Posterior cingulate gyrus (tissue), 11 donors: ENCODE measurements around the gene ANKRD36B.
"Not testable (repeated sequence)": the region's sequence is repeated elsewhere in the genome, so short reads cannot be mapped to it uniquely, and the experiment has no call there.

ENCODE experiments used
- DNase-seq, 10 donors: peaks; one replicate each; pipeline versions ENCODE4 v3.0.0 to v3.0.0-alpha.2; 2020 to 2021; ENCODE audit warnings: mixed read lengths in 3 of 10
- intact Hi-C: fragments of 100-400 bp; cut with DNase I; formaldehyde crosslinking; loops from one replicate; pipeline ENCODE4 v1.15.1; 2023

Gene ANKRD36B

DNA sequence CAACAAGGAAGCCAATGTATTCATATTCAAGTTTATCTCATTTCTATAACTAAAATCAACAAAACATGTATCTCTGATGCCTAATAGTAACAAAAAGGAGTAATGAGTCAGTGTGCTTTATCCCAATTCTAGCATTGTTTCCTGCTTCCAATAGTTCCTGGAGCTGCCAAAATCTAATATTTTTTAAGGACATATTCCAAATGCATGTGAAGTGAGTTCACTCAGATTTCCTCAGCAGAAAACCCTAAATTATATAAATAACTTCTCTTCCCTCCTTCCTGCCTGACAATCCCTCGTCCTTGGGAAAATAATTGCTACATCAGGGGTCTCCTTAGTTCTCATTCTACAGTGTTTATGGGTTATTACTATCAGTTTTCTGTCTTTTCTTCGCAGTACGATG lies 37.3 kb downstream of the ANKRD36B start:
- intact Hi-C loops, DNase-seq: not testable (repeated sequence)

DNA sequence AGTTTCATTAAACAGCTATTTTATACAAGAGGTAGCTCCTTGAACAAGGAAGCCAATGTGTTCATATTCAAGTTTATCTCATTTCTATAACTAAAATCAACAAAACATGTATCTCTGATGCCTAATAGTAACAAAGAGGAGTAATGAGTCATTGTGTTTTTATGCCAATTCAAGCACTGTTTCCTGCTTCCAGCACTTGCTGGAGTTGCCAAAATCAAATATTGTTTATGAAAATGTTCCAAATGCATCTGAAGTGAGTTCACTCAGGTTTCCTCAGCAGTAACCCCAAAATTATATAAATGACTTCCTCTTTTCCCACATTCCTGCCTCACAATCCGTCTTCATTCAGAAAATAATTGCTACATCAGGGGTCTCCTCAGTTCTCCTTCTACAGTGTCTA lies 39.2 kb downstream of the ANKRD36B start:
- intact Hi-C loops, DNase-seq: not testable (repeated sequence)

DNA sequence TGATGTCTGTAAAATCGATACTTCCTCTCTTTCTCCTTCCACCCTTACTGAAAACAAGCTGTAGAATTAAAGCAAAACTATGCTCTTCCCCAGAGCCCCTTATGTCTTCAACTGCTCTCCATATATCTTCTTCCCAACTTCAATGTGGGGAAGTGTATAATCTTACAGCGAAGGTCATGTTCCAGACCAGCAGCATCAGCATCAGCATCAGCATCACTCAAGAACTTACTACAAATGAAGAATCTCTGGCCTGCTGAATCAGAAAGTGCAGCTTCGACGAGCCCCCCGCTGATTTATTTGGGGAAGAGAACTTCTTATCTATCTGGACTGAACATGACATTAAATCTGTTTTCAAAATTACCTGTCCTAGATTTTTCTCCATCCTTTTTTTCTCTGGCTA lies 40.6 kb downstream of the ANKRD36B start:
- DNase-seq, intact Hi-C loops: not testable (repeated sequence)

DNA sequence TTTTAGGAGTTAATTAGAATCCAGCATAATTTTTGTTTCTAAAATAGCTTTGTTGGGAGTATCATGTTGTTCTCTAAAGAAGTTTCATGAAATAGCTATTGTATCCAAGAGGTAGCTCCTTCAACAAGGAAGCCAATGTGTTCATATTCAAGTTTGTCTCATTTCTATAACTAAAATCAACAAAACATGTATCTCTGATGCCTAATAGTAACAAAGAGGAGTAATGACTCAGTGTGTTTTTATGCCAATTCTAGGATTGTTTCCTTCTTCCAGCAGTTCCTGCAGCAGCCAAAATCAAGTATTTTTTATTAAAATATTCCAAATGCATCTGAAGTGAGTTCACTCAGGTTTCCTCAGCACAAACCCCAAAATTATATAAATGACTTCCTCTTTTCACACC lies 41.1 kb downstream of the ANKRD36B start:
- DNase-seq, intact Hi-C loops: not testable (repeated sequence)

DNA sequence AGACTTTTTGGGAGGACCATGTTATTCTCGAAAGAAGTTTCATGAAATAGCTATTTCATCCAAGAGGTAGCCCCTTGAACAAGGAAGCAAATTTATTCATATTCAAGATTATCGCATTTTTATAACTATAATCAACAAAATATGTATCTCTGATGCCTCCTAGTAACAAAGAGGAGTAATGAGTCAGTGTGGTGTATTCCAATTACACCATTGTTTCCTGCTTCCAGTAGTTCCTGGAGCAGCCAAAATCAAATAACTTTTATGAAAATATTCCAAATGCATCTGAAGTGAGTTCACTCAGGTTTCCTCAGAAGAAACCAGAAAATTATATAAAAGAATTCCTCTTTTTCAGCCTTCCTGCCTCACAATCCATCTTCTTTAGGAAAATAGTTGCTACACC lies 43.0 kb downstream of the ANKRD36B start:
- intact Hi-C loops: no loop called here
- DNase-seq: no peak

DNA sequence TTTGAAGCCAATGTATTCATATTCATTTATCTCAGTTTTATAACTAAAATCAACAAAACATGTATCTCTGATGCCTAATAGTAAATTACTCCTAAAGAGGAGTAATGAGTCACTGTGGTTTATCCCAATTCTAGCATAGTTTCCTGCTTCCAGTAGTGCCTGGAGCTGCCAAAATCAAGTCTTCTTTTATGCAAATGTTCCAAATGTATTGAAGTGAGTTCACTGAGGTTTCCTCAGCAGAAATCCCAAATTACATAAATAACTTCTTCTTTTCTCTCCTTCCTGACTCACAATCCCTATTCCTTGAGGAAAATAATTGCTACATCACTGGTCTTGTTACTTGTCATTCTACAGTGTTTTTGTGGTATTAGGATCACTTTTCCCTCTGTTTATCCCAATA lies 44.8 kb downstream of the ANKRD36B start:
- DNase-seq, intact Hi-C loops: not testable (repeated sequence)

DNA sequence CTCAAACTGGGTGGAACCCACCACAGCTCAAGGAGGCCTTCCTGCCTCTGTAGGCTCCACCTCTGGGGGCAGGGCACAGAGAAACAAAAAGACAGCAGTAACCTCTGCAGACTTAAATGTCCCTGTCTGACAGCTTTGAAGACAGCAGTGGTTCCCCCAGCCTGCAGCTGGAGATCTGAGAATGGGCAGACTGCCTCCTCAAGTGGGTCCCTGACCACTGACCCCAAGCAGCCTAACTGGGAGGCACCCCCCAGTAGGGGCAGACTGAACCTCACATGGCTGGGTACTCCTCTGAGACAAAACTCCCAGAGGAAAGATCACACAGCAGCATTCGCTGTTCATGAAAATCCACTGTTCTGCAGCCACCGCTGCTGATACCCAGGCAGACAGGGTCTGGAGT lies 63.8 kb downstream of the ANKRD36B start:
- DNase-seq, intact Hi-C loops: not testable (repeated sequence)

DNA sequence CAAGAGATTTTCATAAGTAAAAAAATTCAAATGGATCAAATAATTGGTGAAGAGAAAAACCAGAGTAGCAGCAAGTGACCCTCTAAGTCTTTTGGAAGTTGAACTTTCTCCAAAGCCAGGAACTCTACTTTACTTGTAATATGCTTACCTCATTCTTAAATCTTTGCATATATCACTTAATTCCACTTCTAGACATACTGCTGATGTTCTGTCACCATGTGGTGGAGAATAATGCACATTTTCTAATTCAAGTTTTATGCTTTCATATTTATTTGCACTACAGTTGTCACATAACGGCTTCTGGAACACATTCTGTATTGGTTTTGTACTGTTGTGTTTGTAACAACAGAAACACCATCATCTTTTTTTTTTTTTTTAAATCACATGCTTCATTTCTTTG lies 65.9 kb downstream of the ANKRD36B start:
- intact Hi-C loops, DNase-seq: not testable (repeated sequence)

DNA sequence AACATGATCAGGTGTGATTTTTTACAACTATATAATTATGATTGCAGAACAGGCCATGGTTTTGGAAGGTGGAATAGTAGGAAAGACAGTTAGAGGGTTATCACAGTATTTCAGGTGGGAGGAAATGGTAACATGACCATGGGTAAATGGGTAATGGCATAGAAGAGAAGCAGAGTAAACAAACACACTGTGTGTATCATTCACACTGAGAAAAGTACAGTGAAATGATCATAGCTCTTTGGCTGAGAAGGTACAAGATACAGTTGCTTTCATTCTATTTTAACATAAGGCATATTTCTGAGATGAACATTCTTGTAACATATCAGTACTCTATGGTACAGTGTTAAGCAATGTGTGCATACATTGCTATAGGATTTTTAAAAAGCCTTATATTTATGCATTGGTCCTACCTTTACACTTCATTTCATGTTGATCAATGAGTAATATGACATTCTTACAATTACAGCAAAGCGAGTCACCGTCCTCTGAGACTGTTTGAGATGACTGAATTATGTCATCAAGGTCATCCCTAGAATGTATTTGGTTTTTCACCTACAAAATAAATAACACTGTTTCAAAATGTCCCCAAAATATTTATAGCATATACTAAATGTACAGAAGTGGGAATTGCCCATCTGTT lies 66.6 kb downstream of the ANKRD36B start:
- DNase-seq, intact Hi-C loops: not testable (repeated sequence)

DNA sequence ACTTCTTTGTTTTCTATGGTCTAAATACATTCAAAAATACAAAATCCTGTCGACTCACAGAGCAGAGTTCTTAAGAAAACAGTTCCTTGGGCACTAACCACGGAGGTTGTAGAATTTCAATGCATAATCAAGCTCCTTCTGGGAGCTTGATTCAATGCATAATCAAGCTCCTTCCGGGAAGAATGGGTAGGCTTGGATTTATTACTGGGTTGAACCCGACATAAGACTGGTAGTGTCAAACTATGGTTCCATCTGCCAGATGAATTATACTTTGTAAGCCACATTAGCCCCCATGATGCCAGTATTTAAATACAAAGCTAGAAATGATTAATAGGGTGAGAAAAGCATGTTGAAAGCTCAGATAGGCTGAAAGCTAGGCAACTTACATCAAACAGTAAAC lies 94.0 kb downstream of the ANKRD36B start:
- intact Hi-C loops: not testable (repeated sequence)

DNA sequence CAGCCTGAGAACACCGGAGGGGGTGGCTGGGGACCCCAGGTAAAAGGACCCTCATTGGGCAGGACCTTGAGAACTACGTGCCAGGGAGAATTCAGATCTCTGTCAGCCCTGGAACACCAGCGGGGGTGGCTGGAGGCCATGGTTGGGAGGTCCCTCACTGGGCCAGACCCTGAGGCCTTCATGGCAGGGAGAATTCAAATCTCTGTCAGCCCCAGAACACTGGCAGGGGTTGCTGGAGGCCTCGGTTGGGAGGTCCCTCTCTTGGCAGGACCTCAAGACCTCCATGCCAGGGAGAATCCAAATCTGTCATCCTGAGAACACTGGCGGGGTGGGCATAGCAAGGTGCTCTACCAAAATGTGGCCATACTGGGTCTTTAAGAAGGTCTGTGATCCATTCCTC lies 99.5 kb downstream of the ANKRD36B start:
- DNase-seq: peak in 7 of 10 donors; percentile 6 to 87 (median 14)
- intact Hi-C loops: not testable (repeated sequence)

More for the DNA sequence above, 94.0 kb downstream of the ANKRD36B start:
- DNase-seq: not testable (repeated sequence)
